Transverse colon (tissue), 4 donors: ENCODE results near the gene TSPAN5.

Experiments used
- CTCF ChIP-seq, 5 experiments: fragments of 200-600 bp in 3 of 5; fragments of 450-650 bp in 2 of 5; sonication (generic) in 3 of 5; IDR thresholded peaks; 1 replicate in 2 of 5; 2 replicates in 3 of 5; pipeline ENCODE4 v1.5.1; 2016 to 2017; ENCODE audit warnings: antibody characterized with exemption in 5 of 5, inconsistent platforms in 3 of 5, mild to moderate bottlenecking in 2 of 5, moderate library complexity in 1 of 5
- EP300 ChIP-seq: sonication (generic); formaldehyde crosslinking; IDR thresholded peaks from one replicate; pipeline ENCODE4 v1.6.1; 2017; ENCODE audit warnings: antibody characterized with exemption, low read depth
- POLR2A ChIP-seq: fragments of 450-650 bp; IDR thresholded peaks from one replicate; pipeline ENCODE4 v1.6.1; 2016; ENCODE audit warnings: antibody characterized with exemption, mild to moderate bottlenecking, moderate library complexity
- POLR2AphosphoS5 ChIP-seq, 3 donors: sonication (generic); formaldehyde crosslinking; IDR thresholded peaks; one replicate each; pipeline ENCODE4 v1.6.1; 2016; ENCODE audit warnings: antibody characterized with exemption in 3 of 3

- TF ChIP-seq POLR2A (no peak), CTCF (IDR thresholded peaks at IDR 0.05) (no peak), EP300 (no peak), POLR2AphosphoS5 (IDR thresholded peaks at IDR 0.05) (no peak)
Observed at GRCh38 chr4:98544818-98545414, 113.5 kb downstream of the TSPAN5 start.
